Endothelial cell of umbilical vein (primary cell): ENCODE results near the gene ADGRD2.

Experiments used
- GATA2 ChIP-seq: IDR thresholded peaks from 2 replicates; pipeline ENCODE4 v1.7.0; 2011; ENCODE audit warnings: low read depth, mild to moderate bottlenecking, moderate library complexity, mixed read lengths, low read length; ENCODE audit not compliant: insufficient read length, insufficient read depth
- POLR2AphosphoS5 ChIP-seq: IDR thresholded peaks from 2 replicates; pipeline ENCODE4 v1.6.1; 2012; ENCODE audit warnings: low read depth, mild to moderate bottlenecking, control low read depth, low read length, moderate library complexity; ENCODE audit not compliant: insufficient read depth
- TF ChIP-seq, protein P1 (sequence below), 2 donors: IDR thresholded peaks; 1 replicate in 1 of 2; 2 replicates in 1 of 2; pipeline ENCODE4 v1.5.1; 2011; ENCODE audit warnings: low read length in 2 of 2, mild to moderate bottlenecking in 2 of 2, moderate library complexity in 2 of 2, control low read depth in 1 of 2, inconsistent platforms in 1 of 2, low read depth in 1 of 2; ENCODE audit not compliant: insufficient read depth in 1 of 2; ENCODE audit errors: extremely low read depth in 1 of 2
- TF ChIP-seq, protein P2 (sequence below): IDR thresholded peaks from 2 replicates; pipeline ENCODE4 v1.6.1; 2011; ENCODE audit not compliant: insufficient read depth, insufficient read length

DNA sequence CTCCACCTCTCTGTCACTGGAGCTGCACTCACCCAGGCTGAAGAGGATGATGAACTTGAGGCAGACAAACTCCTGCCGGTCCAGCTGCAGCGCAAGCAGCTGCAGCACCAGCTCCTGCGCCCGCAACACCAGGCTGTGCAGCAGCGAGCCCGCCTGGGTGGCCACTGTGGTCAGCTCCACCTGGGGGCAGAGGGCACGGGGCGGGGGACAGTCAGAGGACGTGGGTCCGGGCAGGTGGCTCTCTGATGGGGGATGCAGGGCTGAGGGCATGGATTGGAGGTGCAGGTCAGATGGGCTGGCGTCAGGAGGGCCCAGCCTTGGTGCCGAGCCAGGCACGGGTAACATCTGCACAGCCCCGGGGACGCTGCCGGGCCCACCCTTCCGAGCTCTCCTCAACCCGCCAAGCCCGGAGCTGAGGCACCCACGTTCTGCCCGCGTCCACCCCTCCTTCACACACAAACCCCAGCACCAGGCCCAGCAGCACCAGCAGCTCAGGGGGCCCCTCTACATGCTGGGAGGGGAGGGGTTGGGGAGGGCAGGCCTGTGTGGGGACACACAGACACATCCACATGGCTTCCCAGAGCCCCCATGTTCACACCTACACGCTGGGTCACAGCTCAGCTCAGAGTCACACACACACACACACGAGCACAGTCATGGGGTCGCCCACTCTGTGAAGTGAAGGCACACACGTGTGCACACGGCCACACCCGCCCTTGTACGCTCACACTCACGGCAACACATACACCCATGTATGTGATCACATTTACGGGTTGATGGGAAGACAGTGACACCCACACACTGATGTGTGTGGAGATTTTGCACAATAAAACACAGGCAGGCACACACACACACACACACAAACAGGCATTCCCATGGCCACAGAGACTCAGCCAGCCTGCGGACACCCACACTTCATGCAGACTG, 41.1 kb downstream of the ADGRD2 start:
- TF ChIP-seq, protein P1, sequence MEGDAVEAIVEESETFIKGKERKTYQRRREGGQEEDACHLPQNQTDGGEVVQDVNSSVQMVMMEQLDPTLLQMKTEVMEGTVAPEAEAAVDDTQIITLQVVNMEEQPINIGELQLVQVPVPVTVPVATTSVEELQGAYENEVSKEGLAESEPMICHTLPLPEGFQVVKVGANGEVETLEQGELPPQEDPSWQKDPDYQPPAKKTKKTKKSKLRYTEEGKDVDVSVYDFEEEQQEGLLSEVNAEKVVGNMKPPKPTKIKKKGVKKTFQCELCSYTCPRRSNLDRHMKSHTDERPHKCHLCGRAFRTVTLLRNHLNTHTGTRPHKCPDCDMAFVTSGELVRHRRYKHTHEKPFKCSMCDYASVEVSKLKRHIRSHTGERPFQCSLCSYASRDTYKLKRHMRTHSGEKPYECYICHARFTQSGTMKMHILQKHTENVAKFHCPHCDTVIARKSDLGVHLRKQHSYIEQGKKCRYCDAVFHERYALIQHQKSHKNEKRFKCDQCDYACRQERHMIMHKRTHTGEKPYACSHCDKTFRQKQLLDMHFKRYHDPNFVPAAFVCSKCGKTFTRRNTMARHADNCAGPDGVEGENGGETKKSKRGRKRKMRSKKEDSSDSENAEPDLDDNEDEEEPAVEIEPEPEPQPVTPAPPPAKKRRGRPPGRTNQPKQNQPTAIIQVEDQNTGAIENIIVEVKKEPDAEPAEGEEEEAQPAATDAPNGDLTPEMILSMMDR (IDR thresholded peaks at IDR 0.05; ENCODE audit: extremely low read depth in 1 of 2, insufficient read depth in 1 of 2, low read depth in 1 of 2, low read length in 2 of 2): no peak
- TF ChIP-seq POLR2AphosphoS5 (no peak), GATA2 (no peak)
- TF ChIP-seq, protein P2, sequence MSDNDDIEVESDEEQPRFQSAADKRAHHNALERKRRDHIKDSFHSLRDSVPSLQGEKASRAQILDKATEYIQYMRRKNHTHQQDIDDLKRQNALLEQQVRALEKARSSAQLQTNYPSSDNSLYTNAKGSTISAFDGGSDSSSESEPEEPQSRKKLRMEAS: no peak
